H1 (cell line): ENCODE measurements around the gene HORMAD2. TPM values are rescaled to one million over a fixed set of nuclear protein-coding genes. Genes with fewer than 3 reads are reported as not detected.

ENCODE experiments used
- CTCF ChIA-PET: fragments of 300-600 bp; sonication (Branson Sonifier 250); formaldehyde crosslinking; loops from one replicate; lab custom pipeline; 2021; ENCODE audit not compliant: partially characterized antibody; lab: Charles Lee
- POLR2A ChIA-PET: fragments of 300-600 bp; sonication (Branson Sonifier 250); formaldehyde crosslinking; loops from one replicate; lab custom pipeline; 2021; ENCODE audit warnings: inconsistent platforms; ENCODE audit not compliant: partially characterized antibody; lab: Charles Lee
- DNase-seq, 2 experiments: peaks; one replicate each; pipeline versions ENCODE4 v3.0.0 to v3.0.0-alpha.2; 2010 to 2022; ENCODE audit warnings: low spot score in 2 of 2, low read depth in 1 of 2, mixed read lengths in 1 of 2
- FAIRE-seq: peaks from 2 replicates; lab custom pipeline; 2011; peaks lifted over from hg19 to GRCh38; lab: Jason Lieb, UNC
- H2AFZ ChIP-seq: 2 replicates; pipeline ENCODE4 v1.8.1; 2012; ENCODE audit warnings: low read length, inconsistent platforms
- H2AK5ac ChIP-seq: 2 replicates; pipeline ENCODE4 v1.6.1; 2013; ENCODE audit warnings: low read depth, low read length
- H2BK120ac ChIP-seq: replicated peaks from 2 replicates; pipeline ENCODE3; 2013; ENCODE audit warnings: low read depth, low read length, inconsistent platforms
- H2BK12ac ChIP-seq: 2 replicates; pipeline ENCODE4 v1.6.1; 2013; ENCODE audit warnings: low read depth, low read length
- H2BK15ac ChIP-seq: 2 replicates; pipeline ENCODE4 v1.6.1; 2013; ENCODE audit warnings: low read length
- H2BK20ac ChIP-seq: 2 replicates; pipeline ENCODE4 v1.6.1; 2013; ENCODE audit warnings: low read length
- H2BK5ac ChIP-seq: 2 replicates; pipeline ENCODE4 v1.6.1; 2013; ENCODE audit warnings: low read depth, low read length
- H3K14ac ChIP-seq: 2 replicates; pipeline ENCODE4 v1.6.1; 2013; ENCODE audit warnings: inconsistent platforms; ENCODE audit not compliant: insufficient read length
- H3K18ac ChIP-seq: 2 replicates; pipeline ENCODE4 v1.6.1; 2013; ENCODE audit warnings: low read length; ENCODE audit errors: extremely low read depth
- H3K23ac ChIP-seq: 2 replicates; pipeline ENCODE4 v1.6.1; 2013; ENCODE audit warnings: inconsistent platforms; ENCODE audit not compliant: insufficient read length
- H3K23me2 ChIP-seq: 2 replicates; pipeline ENCODE4 v1.6.1; 2013; ENCODE audit warnings: low read depth, low read length
- H3K27ac ChIP-seq: 2 replicates; pipeline ENCODE4 v1.6.1; 2011; ENCODE audit warnings: low read depth, low read length, inconsistent platforms
- H3K27me3 ChIP-seq, 4 experiments: replicated peaks in 1 of 4; 1 replicate in 1 of 4; 2 replicates in 3 of 4; pipeline versions ENCODE4 v1.6.1 to v1.8.1; 2011 to 2013; ENCODE audit warnings: low read length in 3 of 4, mild to moderate bottlenecking in 3 of 4, inconsistent platforms in 2 of 4, mixed read lengths in 2 of 4, moderate library complexity in 1 of 4; ENCODE audit not compliant: control insufficient read depth in 3 of 4, insufficient read depth in 3 of 4; ENCODE audit errors: extremely low read depth in 1 of 4
- H3K36me3 ChIP-seq, 4 experiments: 2 replicates each; pipeline versions ENCODE4 v1.6.1 to v1.8.1; 2011 to 2013; ENCODE audit warnings: mild to moderate bottlenecking in 4 of 4, low read length in 3 of 4, moderate library complexity in 2 of 4, control low read depth in 1 of 4, inconsistent platforms in 1 of 4; ENCODE audit not compliant: insufficient read depth in 4 of 4, control insufficient read depth in 2 of 4
- H3K4ac ChIP-seq: replicated peaks from 2 replicates; pipeline ENCODE3; 2013; ENCODE audit warnings: low read length, low read depth, mixed read lengths, inconsistent platforms; ENCODE audit not compliant: insufficient read length
- H3K4me1 ChIP-seq, 4 experiments: replicated peaks in 1 of 4; 1 replicate in 1 of 4; 2 replicates in 3 of 4; pipeline versions ENCODE4 v1.6.1 to v1.8.1; 2011 to 2013; ENCODE audit warnings: low read length in 3 of 4, inconsistent platforms in 2 of 4, mixed read lengths in 1 of 4; ENCODE audit not compliant: insufficient read depth in 4 of 4, control insufficient read depth in 3 of 4
- H3K4me2 ChIP-seq, 2 experiments: 2 replicates each; pipeline versions ENCODE4 v1.6.1 to v1.8.1; 2011 to 2013; ENCODE audit warnings: low read depth in 2 of 2, low read length in 2 of 2, control low read depth in 1 of 2, inconsistent platforms in 1 of 2, mild to moderate bottlenecking in 1 of 2; ENCODE audit not compliant: insufficient read depth in 1 of 2
- H3K4me3 ChIP-seq, 4 experiments: fragments of 200-600, 300-600 bp in 1 of 4; sonication (generic), shearing (Covaris generic), sonication (Bioruptor Twin) in 1 of 4; 2 replicates each; pipeline versions ENCODE4 v1.5.1 to v1.8.1; 2011 to 2016; ENCODE audit warnings: low read length in 4 of 4, low read depth in 3 of 4, control low read depth in 2 of 4, inconsistent platforms in 2 of 4, mild to moderate bottlenecking in 2 of 4, mixed read lengths in 1 of 4, moderate library complexity in 1 of 4; ENCODE audit not compliant: insufficient read depth in 2 of 4; ENCODE audit errors: extremely low read depth in 1 of 4
- H3K56ac ChIP-seq: replicated peaks from 2 replicates; pipeline ENCODE3; 2013; ENCODE audit warnings: low read depth, mild to moderate bottlenecking, mixed read lengths, low read length, inconsistent platforms; ENCODE audit not compliant: insufficient read length
- H3K79me1 ChIP-seq: 2 replicates; pipeline ENCODE4 v1.6.1; 2013; ENCODE audit warnings: low read depth, low read length, control low read depth
- H3K79me2 ChIP-seq, 2 experiments: 2 replicates each; pipeline versions ENCODE4 v1.6.1 to v1.8.1; 2012 to 2013; ENCODE audit warnings: low read length in 2 of 2, mild to moderate bottlenecking in 2 of 2, inconsistent platforms in 1 of 2; ENCODE audit not compliant: insufficient read depth in 2 of 2, control insufficient read depth in 1 of 2
- H3K9ac ChIP-seq, 4 experiments: replicated peaks in 1 of 4; 1 replicate in 1 of 4; 2 replicates in 3 of 4; pipeline versions ENCODE4 v1.6.1 to v1.8.1; 2011 to 2013; ENCODE audit warnings: low read depth in 3 of 4, low read length in 3 of 4, control low read depth in 2 of 4, mild to moderate bottlenecking in 2 of 4, moderate library complexity in 2 of 4, inconsistent platforms in 1 of 4; ENCODE audit errors: extremely low read depth in 1 of 4
- H3K9me3 ChIP-seq, 2 experiments: 2 replicates each; pipeline versions ENCODE4 v1.6.1 to v1.8.1; 2012 to 2013; ENCODE audit warnings: mild to moderate bottlenecking in 2 of 2, moderate library complexity in 2 of 2, control low read depth in 1 of 2, inconsistent platforms in 1 of 2, low read depth in 1 of 2, low read length in 1 of 2, mixed read lengths in 1 of 2; ENCODE audit not compliant: insufficient read depth in 2 of 2
- H4K20me1 ChIP-seq, 2 experiments: replicated peaks in 1 of 2; 2 replicates each; pipeline versions ENCODE3 to v1.8.1; 2011 to 2013; ENCODE audit warnings: inconsistent platforms in 2 of 2, low read length in 2 of 2, mild to moderate bottlenecking in 1 of 2; ENCODE audit not compliant: insufficient read depth in 2 of 2, control insufficient read depth in 1 of 2
- H4K5ac ChIP-seq: 2 replicates; pipeline ENCODE4 v1.6.1; 2013; ENCODE audit warnings: low read length, low read depth, mixed read lengths, inconsistent platforms; ENCODE audit not compliant: insufficient read length
- H4K8ac ChIP-seq: 2 replicates; pipeline ENCODE4 v1.8.0; 2013; ENCODE audit warnings: mild to moderate bottlenecking, moderate library complexity, low read length, inconsistent platforms; ENCODE audit not compliant: insufficient read depth; ENCODE audit errors: extremely low read depth
- H4K91ac ChIP-seq: replicated peaks from 2 replicates; pipeline ENCODE3; 2013; ENCODE audit warnings: low read length, mixed read lengths, inconsistent platforms; ENCODE audit not compliant: insufficient read length
- BCL11A ChIP-seq, 2 experiments: IDR thresholded peaks; one replicate each; pipeline ENCODE4 v1.6.1; 2011; ENCODE audit warnings: low read depth in 2 of 2, low read length in 2 of 2, mild to moderate bottlenecking in 2 of 2
- FOSL1 ChIP-seq: IDR thresholded peaks from 2 replicates; pipeline ENCODE4 v1.6.1; 2011; ENCODE audit warnings: mild to moderate bottlenecking, low read depth, low read length, moderate library complexity; ENCODE audit not compliant: insufficient read depth
- GABPA ChIP-seq: IDR thresholded peaks from 2 replicates; pipeline ENCODE4 v1.6.1; 2011; ENCODE audit warnings: mild to moderate bottlenecking, low read length, moderate library complexity, borderline replicate concordance; ENCODE audit not compliant: insufficient read depth
- SP4 ChIP-seq: IDR thresholded peaks from 2 replicates; pipeline ENCODE4 v1.6.1; 2012; ENCODE audit warnings: low read length, inconsistent platforms
- TAF7 ChIP-seq: optimal IDR thresholded peaks from 2 replicates; pipeline ENCODE3; 2011; ENCODE audit warnings: low read depth, mild to moderate bottlenecking, inconsistent platforms, low read length, moderate library complexity, borderline replicate concordance
- WGBS, 2 experiments: shearing (Covaris generic) in 1 of 2; methylation state at CpG; one replicate each; pipeline versions ENCODE4 v1.1.6 to v1.1.7; 2013 to 2015; ENCODE audit warnings: low lambda C conversion rate in 2 of 2, mixed read lengths in 2 of 2, inconsistent platforms in 1 of 2, low coverage in 1 of 2, missing lambda C conversion rate in 1 of 2; ENCODE audit not compliant: insufficient replicate concordance in 2 of 2, insufficient coverage in 1 of 2, insufficient read length in 1 of 2; ENCODE audit errors: extremely low coverage in 1 of 2, missing lambda C conversion rate in 1 of 2; 5-methylcytosine and 5-hydroxymethylcytosine counted together
- polyA plus RNA-seq, 7 experiments: library from polyadenylated mRNA; depleted of rRNA in 3 of 7; stranded (reverse) in 5 of 7; unstranded in 2 of 7; fragments of >200 nt in 5 of 7; fragments of 200-250 nt in 2 of 7; gene quantifications; 1 replicate in 5 of 7; 2 replicates in 1 of 7; 4 replicates in 1 of 7; pipeline versions ENCODE4 v1.2.1 to v1.2.3, GENCODE V29; 2011 to 2013; ENCODE audit warnings: missing spikeins in 2 of 7, mixed read lengths in 2 of 7
- total RNA-seq: library from RNA; stranded (reverse); fragmentation: NEBNext Ultra II Directional; extraction: Animal tissue kit (Norgen Biotek cat#: 25700); gene quantifications from 2 replicates; pipeline ENCODE4 v1.2.1, GENCODE V29; 2021

HORMAD2 gene
- total and polyA plus RNA-seq, 2 of the 8 experiments (the other 6 are each of a cell fraction or from before 2014, with no cell fraction given), result 0.03 TPM; not detected in 1

DNA sequence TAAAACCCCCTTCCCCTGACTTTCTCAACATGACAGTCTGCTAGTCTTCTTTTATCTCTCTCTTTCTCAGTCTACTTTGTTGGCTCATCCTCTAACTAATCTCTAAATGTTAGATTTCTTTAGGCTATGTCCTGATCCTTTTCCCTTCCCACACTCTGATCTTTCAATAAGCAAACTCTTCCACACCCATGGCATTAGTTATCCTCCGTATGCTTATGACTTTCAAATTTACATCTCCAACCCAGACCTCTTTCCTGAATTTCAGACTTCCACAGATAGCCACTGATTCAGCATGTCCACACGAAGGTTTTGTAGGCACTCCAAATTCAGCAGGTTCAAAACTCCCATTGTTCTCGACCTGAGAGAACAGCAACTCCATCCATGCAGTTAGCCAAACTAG, 90.7 kb downstream of the HORMAD2 start:
- ChIA-PET POLR2A (no interaction called here), CTCF (no interaction called here)
- H3K9ac ChIP-seq, result no peak overlapping the region
- no peaks in the 10 kb centered on the region for H3K79me1 ChIP-seq
- no peak overlapping the region for H3K4me3 ChIP-seq
- H2BK15ac ChIP-seq, result no peak overlapping the region
- WGBS, 2 experiments, result 85% methylated on average over 3 of the region's 3 CpGs; no CpG with 5 or more reads in 1 of the 2 experiments
- H4K8ac ChIP-seq, result no peak overlapping the region
- no peak for TF ChIP-seq BCL11A (IDR thresholded peaks at IDR 0.05; ENCODE audit: low read depth in 2 of 2, low read length in 2 of 2)
- TF ChIP-seq FOSL1, result no peak
- no peak for TF ChIP-seq SP4
- no peak for TF ChIP-seq TAF7
- no peak for TF ChIP-seq GABPA
- H3K9me3 ChIP-seq, result no peaks in the 10 kb centered on the region
- H4K20me1 ChIP-seq, result no peaks in the 10 kb centered on the region
- no peaks in the 10 kb centered on the region for H3K79me2 ChIP-seq
- no peak overlapping the region for H2BK5ac ChIP-seq
- H3K4me2 ChIP-seq, result no peak overlapping the region
- no peaks in the 10 kb centered on the region for H3K36me3 ChIP-seq
- H2AK5ac ChIP-seq, result no peak overlapping the region
- no peak overlapping the region for H4K91ac ChIP-seq
- no peak overlapping the region for H2AFZ ChIP-seq
- H3K27me3 ChIP-seq, result no peaks in the 10 kb centered on the region; a peak in 1 of 7 replicates
- no peaks in the 10 kb centered on the region for H3K4me1 ChIP-seq
- H3K14ac ChIP-seq, result no peak overlapping the region
- no peak overlapping the region for H2BK20ac ChIP-seq
- no peak overlapping the region for H3K23ac ChIP-seq
- no peak for FAIRE-seq
- no peak overlapping the region for H3K18ac ChIP-seq
- H3K4ac ChIP-seq, result no peak overlapping the region
- no peak overlapping the region for H4K5ac ChIP-seq
- H3K56ac ChIP-seq, result no peak overlapping the region
- no peak overlapping the region for H2BK120ac ChIP-seq
- no peak overlapping the region for H2BK12ac ChIP-seq
- H3K23me2 ChIP-seq, result no peaks in the 10 kb centered on the region
- no peak for DNase-seq
- no peak overlapping the region for H3K27ac ChIP-seq
